GM10847 (cell line): Measurements from ENCODE around the gene DDX41.

ENCODE experiments used
- POLR2A ChIP-seq: IDR thresholded peaks from 2 replicates; pipeline ENCODE4 v1.6.1; 2011; ENCODE audit not compliant: insufficient read length; ENCODE audit errors: extremely low read depth

The DDX41 gene

GRCh38 chr5:177516601-177517568 is at the start of gene DDX41:
TSS of gene DDX41 (minus strand) at chr5:177516961. CDS start at chr5:177516945, 16 bp downstream.
- TF ChIP-seq POLR2A: peak; percentile 68

- no peak for TF ChIP-seq POLR2A
These were observed 48.3 kb upstream of the DDX41 start for GRCh38 chr5:177565046-177565445.

GRCh38 chr5:177557796-177558195 is 41.0 kb upstream of the DDX41 start:
- no peak for TF ChIP-seq POLR2A

GRCh38 chr5:177557041-177557647 is 40.4 kb upstream of the DDX41 start:
- TF ChIP-seq POLR2A: no peak

GRCh38 chr5:177555665-177556064 is 38.9 kb upstream of the DDX41 start:
- TF ChIP-seq POLR2A: no peak

- TF ChIP-seq POLR2A: no peak
These were observed 38.5 kb upstream of the DDX41 start for GRCh38 chr5:177555228-177555627.

- peak; percentile 24 for TF ChIP-seq POLR2A
These were observed 37.8 kb upstream of the DDX41 start, which contains the start of gene FAM193B for GRCh38 chr5:177554474-177555111. TSS of gene FAM193B (minus strand) at chr5:177554563. CDS start at chr5:177554458, 105 bp downstream.

- TF ChIP-seq POLR2A: no peak
These were observed 37.1 kb upstream of the DDX41 start for GRCh38 chr5:177553671-177554429.

- no peak for TF ChIP-seq POLR2A
These were observed 36.2 kb upstream of the DDX41 start for GRCh38 chr5:177552839-177553455.

GRCh38 chr5:177550122-177550521 is 33.4 kb upstream of the DDX41 start:
- no peak for TF ChIP-seq POLR2A

GRCh38 chr5:177548495-177548894 is 31.7 kb upstream of the DDX41 start:
- TF ChIP-seq POLR2A: no peak

GRCh38 chr5:177547736-177548135 is 31.0 kb upstream of the DDX41 start:
- no peak for TF ChIP-seq POLR2A

GRCh38 chr5:177546258-177546741 is 29.5 kb upstream of the DDX41 start:
- no peak for TF ChIP-seq POLR2A

- no peak for TF ChIP-seq POLR2A
These were observed 28.9 kb upstream of the DDX41 start for GRCh38 chr5:177545487-177546257.

GRCh38 chr5:177542816-177543465 is 26.2 kb upstream of the DDX41 start:
- no peak for TF ChIP-seq POLR2A
